HG03103 (cell line): ENCODE measurements around the gene AOAH.
"Not testable (repeated sequence)": the region's sequence is repeated elsewhere in the genome, so short reads cannot be mapped to it uniquely, and the experiment has no call there.

Experiments
- ATAC-seq: cut with Tn5 transposase; IDR thresholded peaks from one replicate; pipeline ENCODE4 v1.9.1; 2021; ENCODE audit warnings: low read depth; ENCODE audit not compliant: unreplicated experiment

Gene AOAH

GRCh38 chr7:36659638-36660341, 64.5 kb downstream of the AOAH start:
- no peak for ATAC-seq

GRCh38 chr7:36659172-36659516, 65.2 kb downstream of the AOAH start:
- ATAC-seq = no peak

- no peak for ATAC-seq
These were observed 65.7 kb downstream of the AOAH start for GRCh38 chr7:36658335-36659171.

GRCh38 chr7:36657036-36657660, 67.1 kb downstream of the AOAH start:
- ATAC-seq = no peak

GRCh38 chr7:36654436-36654835, 69.9 kb downstream of the AOAH start:
- no peak for ATAC-seq

GRCh38 chr7:36653663-36654355, 70.5 kb downstream of the AOAH start:
- ATAC-seq = no peak

GRCh38 chr7:36653008-36653662, 71.2 kb downstream of the AOAH start:
- ATAC-seq = no peak

GRCh38 chr7:36652431-36652830, 71.9 kb downstream of the AOAH start:
- no peak for ATAC-seq

GRCh38 chr7:36651404-36651803, 72.9 kb downstream of the AOAH start:
- ATAC-seq = no peak

GRCh38 chr7:36650766-36651312, 73.5 kb downstream of the AOAH start:
- no peak for ATAC-seq

GRCh38 chr7:36650320-36650719, 74.0 kb downstream of the AOAH start:
- no peak for ATAC-seq

GRCh38 chr7:36649319-36649718, 75.0 kb downstream of the AOAH start:
- ATAC-seq = not testable (repeated sequence)

- no peak for ATAC-seq
These were observed 75.9 kb downstream of the AOAH start for GRCh38 chr7:36648441-36648840.

GRCh38 chr7:36644625-36645422, 79.5 kb downstream of the AOAH start:
- no peak for ATAC-seq

GRCh38 chr7:36642414-36642813, 81.9 kb downstream of the AOAH start:
- no peak for ATAC-seq

- ATAC-seq = no peak
These were observed 82.3 kb downstream of the AOAH start for GRCh38 chr7:36642010-36642409.

- ATAC-seq = no peak
These were observed 83.6 kb downstream of the AOAH start for GRCh38 chr7:36640682-36641081.

GRCh38 chr7:36639826-36640225, 84.5 kb downstream of the AOAH start:
- no peak for ATAC-seq

- ATAC-seq = no peak
These were observed 85.6 kb downstream of the AOAH start for GRCh38 chr7:36638586-36639263.
